SJSA1 (cell line): Measurements from ENCODE around the gene GATA3. TPM values are rescaled to one million over a fixed set of nuclear protein-coding genes. Genes with fewer than 3 reads are reported as not detected.

Experiments used
- DNase-seq, 2 experiments: peaks; one replicate each; pipeline ENCODE4 v3.0.0-alpha.2; 2015 to 2020; ENCODE audit warnings: low spot score in 2 of 2, low read depth in 1 of 2
- H3K27ac ChIP-seq: fragments of 250-450 bp; sonication (Bioruptor Pico); 2 replicates; pipeline ENCODE4 v1.5.1; 2020; ENCODE audit warnings: mild to moderate bottlenecking, moderate library complexity
- H3K27me3 ChIP-seq: fragments of 250-450 bp; sonication (Bioruptor Pico); replicated peaks from 2 replicates; pipeline ENCODE4 v1.5.1; 2020; ENCODE audit warnings: mild to moderate bottlenecking, moderate library complexity
- H3K36me3 ChIP-seq: fragments of 250-450 bp; sonication (Bioruptor Pico); 2 replicates; pipeline ENCODE4 v1.5.1; 2020; ENCODE audit warnings: mild to moderate bottlenecking
- H3K4me1 ChIP-seq: fragments of 250-450 bp; sonication (Bioruptor Pico); replicated peaks from 2 replicates; pipeline ENCODE4 v1.6.1; 2021; ENCODE audit warnings: mild to moderate bottlenecking
- H3K4me3 ChIP-seq: fragments of 250-450 bp; sonication (Bioruptor Pico); 2 replicates; pipeline ENCODE4 v1.5.1; 2020; ENCODE audit warnings: mild to moderate bottlenecking
- H3K9me3 ChIP-seq: fragments of 250-450 bp; sonication (Bioruptor Pico); replicated peaks from 2 replicates; pipeline ENCODE4 v1.5.1; 2020; ENCODE audit warnings: mild to moderate bottlenecking
- total RNA-seq: library from RNA; depleted of rRNA; stranded (reverse); fragments of >200 nt; shearing (Covaris generic); gene quantifications from 2 replicates; pipeline ENCODE4 v1.2.3, GENCODE V29; 2014

GATA3 gene
- total RNA-seq, 1 experiment from 2014 or later: not detected

- H3K4me1 ChIP-seq: no peaks in the 10 kb centered on the region
- H3K27me3 ChIP-seq: peaks cover 97% of the 10 kb centered on the region
- no peaks in the 10 kb centered on the region for H3K36me3 ChIP-seq
- no peak overlapping the region for H3K27ac ChIP-seq
- 0 out of 2 replicates have a peak, but pooled peaks cover 5% of the 10 kb centered on the region for H3K9me3 ChIP-seq
- H3K4me3 ChIP-seq: no peak overlapping the region
- no peak for DNase-seq
Observed at GRCh38 chr10:8042721-8043568, 11.5 kb upstream of the GATA3 start.

DNA sequence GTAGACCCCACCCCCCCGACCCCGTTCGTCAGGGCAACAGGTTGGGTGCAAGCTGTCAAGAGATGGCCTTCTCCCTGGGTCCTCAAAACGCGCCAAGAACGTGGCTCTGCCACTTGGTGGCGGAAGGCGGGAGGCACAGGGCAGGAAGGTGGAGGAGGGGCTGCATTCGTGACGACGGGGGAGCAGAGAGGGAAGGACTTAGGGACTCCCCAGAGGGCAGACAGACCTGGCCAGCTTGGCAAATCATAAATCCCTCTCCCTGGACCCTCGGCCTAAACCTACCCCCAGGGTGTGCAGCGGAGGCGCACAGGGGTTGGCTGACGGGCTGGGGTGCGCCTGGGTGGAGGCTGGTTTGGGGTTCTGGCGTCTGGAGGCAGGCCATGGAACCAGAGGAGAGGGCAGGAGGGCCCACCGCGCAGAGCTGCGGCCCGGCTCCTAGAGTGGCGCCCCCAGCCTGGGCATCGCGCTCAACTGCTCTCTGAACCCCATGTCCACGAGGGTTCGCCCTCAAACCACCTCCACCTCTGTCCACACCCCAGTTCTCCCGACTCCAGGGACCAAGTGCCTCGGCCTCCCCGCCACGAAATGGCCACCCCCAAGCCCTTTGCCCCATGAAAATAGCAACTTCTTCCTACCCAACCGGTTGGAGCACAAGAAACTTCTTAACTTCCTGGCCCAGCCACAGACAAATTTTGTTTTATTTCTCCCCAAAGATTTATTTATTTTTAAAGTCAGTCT, 10.8 kb upstream of the GATA3 start:
- Histone ChIP-seq H3K27ac (no peak overlapping the region), H3K4me1 (no peaks in the 10 kb centered on the region)

DNA sequence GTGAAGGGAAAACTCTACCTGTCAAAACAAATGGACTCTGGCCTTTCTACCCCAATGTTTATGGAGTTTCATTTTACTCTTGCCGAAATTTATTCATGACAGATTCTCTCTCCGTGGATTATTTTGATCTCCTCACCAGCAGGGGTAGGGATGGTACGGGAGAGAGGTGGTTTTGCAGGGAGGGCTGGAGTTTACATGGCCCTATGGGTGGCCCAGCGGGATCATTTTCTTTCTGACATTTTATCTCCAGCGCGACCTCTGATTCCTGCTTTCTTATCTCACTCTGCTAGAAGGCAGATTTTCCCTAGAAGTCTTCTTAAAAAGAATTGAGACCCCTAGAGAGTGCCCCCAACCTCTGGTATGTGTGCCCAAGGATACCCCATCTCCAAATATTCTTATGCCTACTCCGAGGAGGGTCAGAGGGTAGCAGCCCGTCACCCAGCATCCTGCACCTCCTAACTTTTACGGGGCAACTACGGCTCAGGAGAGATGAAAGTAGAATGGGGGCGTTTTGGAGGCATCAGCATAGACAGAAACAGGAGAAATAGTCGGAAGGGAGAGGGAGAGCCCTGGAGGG, 10.1 kb upstream of the GATA3 start:
- 0 out of 2 replicates have a peak, but pooled peaks cover 4% of the 10 kb centered on the region for H3K9me3 ChIP-seq
- H3K27me3 ChIP-seq: peaks cover 93% of the 10 kb centered on the region
- H3K4me1 ChIP-seq: peaks cover 4% of the 10 kb centered on the region
- H3K36me3 ChIP-seq: no peaks in the 10 kb centered on the region
- no peak for DNase-seq
- no peak overlapping the region for H3K27ac ChIP-seq
- no peak overlapping the region for H3K4me3 ChIP-seq

More for the DNA sequence above, 10.8 kb upstream of the GATA3 start:
- Histone ChIP-seq H3K36me3 (no peaks in the 10 kb centered on the region), H3K27me3 (peaks cover 96% of the 10 kb centered on the region), H3K9me3 (0 out of 2 replicates have a peak, but pooled peaks cover 5% of the 10 kb centered on the region), H3K4me3 (no peak overlapping the region)
- no peak for DNase-seq

DNA sequence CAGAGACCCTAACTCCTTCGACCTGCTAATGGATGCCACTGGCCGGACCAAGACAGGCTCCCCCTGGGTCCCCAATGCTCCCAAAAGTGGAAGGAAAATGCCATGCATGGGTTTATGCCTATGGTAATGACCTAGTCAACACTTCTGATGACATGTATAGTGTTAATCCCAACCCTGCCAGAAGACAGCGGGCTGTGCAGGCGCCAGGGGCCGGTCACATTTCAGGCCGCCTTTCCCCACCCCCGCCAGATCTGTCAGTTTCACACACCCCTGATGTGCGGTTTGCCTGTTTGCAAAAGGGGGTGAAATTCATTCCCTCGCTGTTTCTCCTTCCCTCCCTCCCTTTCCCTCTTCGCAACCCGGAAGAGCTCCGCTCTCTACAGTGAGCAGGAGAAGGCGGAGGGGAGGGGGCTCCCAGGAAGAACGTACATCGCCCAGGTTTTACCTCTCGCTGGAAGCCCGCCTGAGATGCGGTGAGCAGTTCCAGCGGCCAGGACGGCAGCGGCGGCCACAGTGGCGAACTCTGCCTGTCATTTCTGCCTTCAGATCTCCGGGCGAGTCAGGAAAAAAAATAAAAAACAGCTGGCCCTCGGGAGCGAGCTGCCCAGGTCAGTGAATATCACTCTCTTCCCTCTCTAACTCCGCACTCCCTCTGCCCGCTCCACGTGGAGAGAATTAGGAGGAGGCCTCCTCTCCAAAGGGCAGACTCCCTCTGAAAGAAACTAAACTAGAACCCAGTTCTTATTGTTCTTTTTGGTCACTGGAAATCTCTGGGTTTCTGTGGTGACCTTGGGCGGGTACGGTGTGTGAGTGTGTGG, 9.4 kb upstream of the GATA3 start:
- H3K36me3 ChIP-seq: no peaks in the 10 kb centered on the region
- DNase-seq: no peak
- H3K27me3 ChIP-seq: peaks cover 93% of the 10 kb centered on the region
- peaks cover 11% of the 10 kb centered on the region for H3K4me1 ChIP-seq
- no peak overlapping the region for H3K27ac ChIP-seq
- no peak overlapping the region for H3K4me3 ChIP-seq
- 0 out of 2 replicates have a peak, but pooled peaks cover 3% of the 10 kb centered on the region for H3K9me3 ChIP-seq

GRCh38 chr10:8045726-8046494, 8.6 kb upstream of the GATA3 start:
- H3K36me3 ChIP-seq: no peaks in the 10 kb centered on the region
- H3K27me3 ChIP-seq: peaks cover 93% of the 10 kb centered on the region
- peaks cover 18% of the 10 kb centered on the region for H3K4me1 ChIP-seq
- H3K27ac ChIP-seq: no peak overlapping the region
- no peak overlapping the region for H3K4me3 ChIP-seq
- DNase-seq: no peak
- H3K9me3 ChIP-seq: 0 out of 2 replicates have a peak, but pooled peaks cover 3% of the 10 kb centered on the region

GRCh38 chr10:8047452-8048280, 6.8 kb upstream of the GATA3 start:
- DNase-seq: no peak

DNA sequence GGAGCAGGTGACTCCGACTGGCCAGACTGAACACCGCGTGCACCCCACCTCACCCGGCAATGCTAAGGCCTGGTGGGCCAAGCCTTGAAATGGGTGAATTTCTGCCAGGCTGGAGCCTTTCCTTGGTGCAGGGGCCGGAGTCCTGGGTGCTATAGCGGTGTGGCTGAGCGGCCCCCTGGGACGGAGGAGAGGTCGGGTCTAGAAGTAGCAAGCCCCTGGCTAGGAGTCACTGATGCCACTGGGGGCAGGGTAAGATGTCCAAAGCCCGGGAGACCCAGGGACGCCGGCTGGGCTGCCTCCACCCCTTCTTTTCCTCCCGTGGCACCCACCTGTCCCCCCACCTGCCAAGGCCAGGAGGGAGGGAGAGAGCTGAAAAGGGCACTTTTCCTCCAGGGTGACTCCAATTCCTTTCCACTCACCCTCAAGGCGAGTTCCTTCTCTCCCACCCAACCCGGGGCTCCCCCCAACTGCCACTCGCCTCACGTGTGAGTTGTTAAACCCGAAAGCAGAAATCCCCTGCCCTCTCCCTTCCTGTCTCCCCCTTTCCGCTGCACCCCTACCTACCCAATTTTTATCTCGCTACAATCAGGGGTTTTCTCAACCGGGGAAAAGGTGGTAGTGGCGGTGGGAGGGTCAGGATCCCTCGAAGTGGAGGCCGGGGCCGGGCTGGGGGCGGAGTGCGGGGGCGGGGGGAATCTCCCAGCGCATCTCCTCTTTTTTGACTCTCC, 6.0 kb upstream of the GATA3 start:
- no peak for DNase-seq
- H3K4me3 ChIP-seq: no peak overlapping the region
- peaks cover 23% of the 10 kb centered on the region for H3K4me1 ChIP-seq
- H3K9me3 ChIP-seq: 0 out of 2 replicates have a peak, but pooled peaks cover 3% of the 10 kb centered on the region
- no peaks in the 10 kb centered on the region for H3K36me3 ChIP-seq
- no peak overlapping the region for H3K27ac ChIP-seq
- peaks cover 88% of the 10 kb centered on the region for H3K27me3 ChIP-seq

More at GRCh38 chr10:8047452-8048280, 6.8 kb upstream of the GATA3 start:
- H3K36me3 ChIP-seq: no peaks in the 10 kb centered on the region
- H3K27me3 ChIP-seq: peaks cover 91% of the 10 kb centered on the region
- no peak overlapping the region for H3K4me3 ChIP-seq
- H3K9me3 ChIP-seq: 0 out of 2 replicates have a peak, but pooled peaks cover 3% of the 10 kb centered on the region
- H3K4me1 ChIP-seq: peaks cover 18% of the 10 kb centered on the region
- no peak overlapping the region for H3K27ac ChIP-seq

DNA sequence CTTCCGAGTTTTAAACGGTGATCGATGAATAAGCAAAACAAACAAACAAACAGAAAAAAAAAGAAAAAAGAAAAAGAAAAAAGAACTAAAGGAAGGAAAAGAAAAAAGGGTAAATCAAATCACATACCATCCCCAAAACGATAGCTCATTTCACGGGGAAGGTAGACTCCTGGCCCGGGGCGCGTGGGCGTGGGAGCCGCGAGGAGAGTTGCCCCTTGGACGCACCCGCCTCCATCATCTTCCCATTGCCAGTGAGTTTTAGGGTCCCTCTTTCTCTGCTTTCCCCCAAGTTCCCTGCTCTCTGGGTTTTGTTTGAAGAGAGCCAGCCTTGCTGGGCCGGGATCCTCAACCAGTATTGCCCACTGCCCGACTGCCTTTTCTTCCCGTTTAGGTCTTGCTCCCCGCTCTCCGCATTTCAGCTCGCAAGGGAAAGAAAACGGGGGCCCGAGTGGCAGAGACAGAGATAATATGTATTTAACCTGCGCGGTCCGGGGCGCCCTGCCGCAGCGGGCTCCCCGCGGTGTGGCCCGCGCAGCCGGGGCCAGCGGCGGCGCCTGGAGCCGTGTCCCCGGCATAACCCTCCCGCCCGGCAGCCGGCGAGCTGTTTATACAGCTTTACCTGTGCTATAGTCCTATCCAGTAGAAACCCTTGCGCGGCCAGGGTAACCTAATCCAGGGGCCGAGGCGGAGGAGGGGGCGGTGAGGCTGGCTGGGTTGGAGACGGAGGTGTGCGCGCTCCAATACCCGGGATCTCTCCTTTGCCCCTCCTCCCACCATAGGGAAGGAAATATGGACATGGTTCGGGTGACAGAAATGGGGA, 5.2 kb upstream of the GATA3 start:
- DNase-seq: no peak
- Histone ChIP-seq H3K27ac (no peak overlapping the region), H3K4me1 (peaks cover 29% of the 10 kb centered on the region), H3K9me3 (no peaks in the 10 kb centered on the region), H3K36me3 (no peaks in the 10 kb centered on the region), H3K4me3 (peak overlapping the region; percentile 32), H3K27me3 (peaks cover 80% of the 10 kb centered on the region)

DNA sequence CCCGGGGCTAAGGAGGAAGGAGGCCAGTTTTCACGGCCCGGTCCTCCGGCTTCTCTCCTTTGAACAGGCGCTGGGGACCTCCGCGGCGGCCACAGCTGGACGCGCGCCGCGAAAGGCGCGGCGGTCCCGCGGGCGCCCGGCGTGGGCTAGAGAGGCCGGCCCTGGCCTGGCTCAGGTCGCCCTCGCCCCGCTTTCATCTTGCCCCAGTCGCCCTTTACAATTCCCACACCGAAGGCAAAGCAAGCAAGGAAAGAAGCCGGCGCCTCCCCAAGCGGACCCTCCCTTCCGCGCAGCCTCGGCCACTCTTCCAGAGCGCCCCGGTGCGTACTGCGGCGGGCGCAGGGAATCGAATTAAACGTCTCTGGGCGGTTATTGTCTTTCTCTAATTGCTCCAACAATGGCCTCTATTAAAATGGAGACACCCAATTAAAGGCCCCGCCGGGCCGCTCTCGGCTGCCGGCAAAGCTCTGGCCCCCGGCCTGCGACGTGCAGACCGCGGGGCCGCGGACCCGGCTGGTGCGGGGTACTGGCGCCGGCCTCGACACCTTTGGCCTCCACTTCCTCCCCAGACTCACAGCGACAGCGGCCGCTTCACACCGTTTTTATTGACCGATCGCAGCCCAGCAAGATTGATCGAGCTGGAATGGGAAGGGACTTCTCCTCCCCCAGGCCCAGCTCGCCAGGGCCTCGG, 4.5 kb upstream of the GATA3 start:
- H3K27ac ChIP-seq: no peak overlapping the region
- no peaks in the 10 kb centered on the region for H3K9me3 ChIP-seq
- H3K4me3 ChIP-seq: peak overlapping the region; percentile 32
- H3K4me1 ChIP-seq: peaks cover 32% of the 10 kb centered on the region
- no peaks in the 10 kb centered on the region for H3K36me3 ChIP-seq
- peak in 1 of 2 experiments; percentile 21 for DNase-seq
- peaks cover 72% of the 10 kb centered on the region for H3K27me3 ChIP-seq

DNA sequence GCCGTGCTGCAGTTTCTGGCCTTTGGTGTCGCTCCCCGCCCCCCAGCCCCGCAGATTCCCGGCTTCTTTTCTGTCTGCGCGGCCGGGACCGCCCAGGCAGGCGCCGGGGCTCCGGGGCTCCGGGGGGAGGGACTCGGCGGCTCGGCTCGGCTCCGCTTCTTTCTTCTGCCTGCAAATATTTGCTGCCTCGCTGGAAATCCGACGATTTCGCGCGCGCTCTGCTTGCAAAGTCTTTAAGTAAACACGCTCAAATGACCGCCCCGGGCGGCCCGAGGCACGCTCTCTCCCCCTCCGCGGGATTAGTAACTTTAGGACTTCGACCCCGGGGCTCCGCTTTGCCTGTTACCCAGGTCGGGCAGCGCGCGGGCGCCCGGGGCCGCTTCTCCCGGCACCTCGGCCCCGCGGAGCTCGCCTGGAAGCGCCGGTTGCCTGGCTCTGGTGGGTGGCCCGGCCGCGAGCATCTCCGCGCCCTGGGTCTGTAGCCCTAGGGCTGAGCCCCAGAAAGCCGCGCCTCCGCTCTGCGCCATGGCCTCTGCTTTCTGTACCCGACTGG, 3.9 kb upstream of the GATA3 start:
- Histone ChIP-seq H3K9me3 (no peaks in the 10 kb centered on the region), H3K27me3 (peaks cover 66% of the 10 kb centered on the region), H3K27ac (no peak overlapping the region), H3K36me3 (no peaks in the 10 kb centered on the region), H3K4me3 (peak overlapping the region; percentile 32), H3K4me1 (peaks cover 33% of the 10 kb centered on the region)
- DNase-seq: peak in 1 of 2 experiments; percentile 54
